Activated CD8-positive, alpha-beta T cell treated with anti-CD3 and anti-CD28 coated beads for 36 hours (primary cell): Measurements from ENCODE around the gene ULBP2. TPM values are rescaled to one million over a fixed set of nuclear protein-coding genes. Genes with fewer than 3 reads are reported as not detected.

Source experiments
- ATAC-seq: fragments of 200-7000 bp; cut with Tn5 transposase; one replicate; pipeline ENCODE4 v1.10.0; 2021; ENCODE audit warnings: mild to moderate bottlenecking, moderate library complexity
- CTCF ChIA-PET: fragments of 350-600 bp; sonication (Branson Sonifier 250); formaldehyde crosslinking; loops from one replicate; lab custom pipeline; 2021; ENCODE audit warnings: antibody characterized with exemption; lab: Charles Lee
- POLR2A ChIA-PET: fragments of 350-600 bp; sonication (Branson Sonifier 250); formaldehyde crosslinking; loops from one replicate; lab custom pipeline; 2021; ENCODE audit warnings: antibody characterized with exemption; lab: Charles Lee
- DNase-seq: peaks from one replicate; pipeline ENCODE4 v3.0.0-alpha.2; 2020
- H3K27ac Mint-ChIP-seq: one replicate; pipeline ENCODE4 v1.8.0; 2021; ENCODE audit warnings: mild to moderate bottlenecking, mixed read lengths
- H3K27me3 Mint-ChIP-seq: one replicate; pipeline ENCODE4 v1.8.0; 2021; ENCODE audit warnings: mixed read lengths
- H3K36me3 Mint-ChIP-seq: one replicate; pipeline ENCODE4 v1.8.0; 2021; ENCODE audit warnings: low read depth, mixed read lengths
- H3K4me1 Mint-ChIP-seq: one replicate; pipeline ENCODE4 v1.8.0; 2021; ENCODE audit warnings: low read depth, mixed read lengths
- H3K4me3 Mint-ChIP-seq: one replicate; pipeline ENCODE4 v1.8.0; 2021; ENCODE audit warnings: mild to moderate bottlenecking, moderate library complexity, mixed read lengths
- H3K9me3 Mint-ChIP-seq: one replicate; pipeline ENCODE4 v1.8.0; 2021; ENCODE audit warnings: mixed read lengths
- CTCF ChIP-seq: fragments of 200-600 bp; IDR thresholded peaks from one replicate; pipeline ENCODE4 v1.8.0; 2022; ENCODE audit warnings: antibody characterized with exemption, mild to moderate bottlenecking
- intact Hi-C: fragments of 100-400 bp; cut with micrococcal nuclease; formaldehyde crosslinking; loops from one replicate; pipeline ENCODE4 v1.10.0; 2022
- total RNA-seq, 2 experiments: library from RNA; stranded (reverse); gene quantifications; one replicate each; pipeline ENCODE4 v1.2.3, GENCODE V29; 2021

The ULBP2 gene
- total RNA-seq, 2 experiments from 2014 or later = 0.38 to 0.67 TPM

- Mint-ChIP-seq H3K27ac (peak overlapping the region; percentile 8), H3K4me1 (peaks cover 35% of the 10 kb centered on the region), H3K27me3 (peaks cover 62% of the 10 kb centered on the region), H3K36me3 (no peaks in the 10 kb centered on the region), H3K4me3 (peak overlapping the region; percentile 67), H3K9me3 (no peaks in the 10 kb centered on the region)
- ChIA-PET CTCF (interaction anchor here (1.3 to 1.5 kb wide), 2 partner anchors 23 to 78 kb away, joined by 3 to 5 read pairs; no protein-coding TSS in a partner anchor), POLR2A (no interaction called here)
- ATAC-seq = peak; percentile 13
- TF ChIP-seq CTCF = no peak
- DNase-seq = peak; percentile 69
- intact Hi-C loops = loop anchor here (5.0 to 10.0 kb wide), 2 partner anchors 64 to 406 kb away; no protein-coding TSS in a partner anchor
Measured at GRCh38 chr6:149938571-149939355, 3.1 kb upstream of the ULBP2 start.

GRCh38 chr6:149939356-149939648 lies 2.5 kb upstream of the ULBP2 start:
- H3K27ac Mint-ChIP-seq = peak overlapping the region; percentile 8
- H3K4me3 Mint-ChIP-seq = peak overlapping the region; percentile 67
- DNase-seq (no peak), ATAC-seq (no peak)
- ChIA-PET POLR2A (no interaction called here), CTCF (interaction anchor here (1.3 to 1.5 kb wide), 2 partner anchors 22 to 78 kb away, joined by 3 to 5 read pairs; no protein-coding TSS in a partner anchor)
- no peak for TF ChIP-seq CTCF
- H3K9me3 Mint-ChIP-seq = no peaks in the 10 kb centered on the region
- H3K36me3 Mint-ChIP-seq = no peaks in the 10 kb centered on the region
- H3K27me3 Mint-ChIP-seq = peaks cover 58% of the 10 kb centered on the region
- intact Hi-C loops = loop anchor here (5.0 to 10.0 kb wide), 2 partner anchors 63 to 405 kb away; no protein-coding TSS in a partner anchor
- H3K4me1 Mint-ChIP-seq = peaks cover 33% of the 10 kb centered on the region

- no peaks in the 10 kb centered on the region for H3K9me3 Mint-ChIP-seq
- no peak for DNase-seq
- ChIA-PET CTCF (interaction anchor here (1.0 to 1.5 kb wide), 4 partner anchors 21 to 131 kb away, joined by 3 to 7 read pairs (median 3); no protein-coding TSS in a partner anchor), POLR2A (interaction anchor here (1.0 kb wide), 1 partner anchor 50 kb away, joined by 4 read pairs; no protein-coding TSS in a partner anchor)
- intact Hi-C loops = loop anchor here (5.0 to 10.0 kb wide), 2 partner anchors 62 to 405 kb away; no protein-coding TSS in a partner anchor
- no peak for TF ChIP-seq CTCF
- H3K4me3 Mint-ChIP-seq = peak overlapping the region; percentile 26
- H3K27ac Mint-ChIP-seq = no peak overlapping the region
- H3K36me3 Mint-ChIP-seq = no peaks in the 10 kb centered on the region
- peaks cover 51% of the 10 kb centered on the region for H3K27me3 Mint-ChIP-seq
- no peak for ATAC-seq
- peaks cover 27% of the 10 kb centered on the region for H3K4me1 Mint-ChIP-seq
Measured at GRCh38 chr6:149939909-149940671, 1.7 kb upstream of the ULBP2 start.

- CTCF ChIA-PET = interaction anchor here (1.0 to 1.5 kb wide), 3 partner anchors 22 to 131 kb away, joined by 3 to 7 read pairs (median 3); no protein-coding TSS in a partner anchor
Measured at GRCh38 chr6:149940672-149940982, 1.2 kb upstream of the ULBP2 start.

More at GRCh38 chr6:149940672-149940982, 1.2 kb upstream of the ULBP2 start:
- POLR2A ChIA-PET = interaction anchor here (1.0 kb wide), 1 partner anchor 50 kb away, joined by 4 read pairs; no protein-coding TSS in a partner anchor
- Mint-ChIP-seq H3K27ac (no peak overlapping the region), H3K36me3 (no peaks in the 10 kb centered on the region), H3K27me3 (peaks cover 47% of the 10 kb centered on the region), H3K9me3 (no peaks in the 10 kb centered on the region), H3K4me1 (peaks cover 25% of the 10 kb centered on the region), H3K4me3 (peak overlapping the region; percentile 26)
- intact Hi-C loops = no loop called here
- no peak for TF ChIP-seq CTCF
- DNase-seq = no peak
- no peak for ATAC-seq
